Forelimb muscle (tissue), 1 donor: ENCODE data around the gene NPR2. TPM values are rescaled to one million over a fixed set of nuclear protein-coding genes. Genes with fewer than 3 reads are reported as not detected.

ENCODE experiments used
- DNase-seq: peaks from one replicate; pipeline ENCODE4 v3.0.0-alpha.2; 2013; ENCODE audit warnings: low read depth
- polyA plus RNA-seq: library from polyadenylated mRNA; unstranded; fragments of 120-200 nt; gene quantifications from one replicate; pipeline ENCODE4 v1.2.1, GENCODE V29; 2013; ENCODE audit not compliant: insufficient read length

Gene NPR2
- polyA plus RNA-seq, 1 donor, result 22.4 TPM

DNA sequence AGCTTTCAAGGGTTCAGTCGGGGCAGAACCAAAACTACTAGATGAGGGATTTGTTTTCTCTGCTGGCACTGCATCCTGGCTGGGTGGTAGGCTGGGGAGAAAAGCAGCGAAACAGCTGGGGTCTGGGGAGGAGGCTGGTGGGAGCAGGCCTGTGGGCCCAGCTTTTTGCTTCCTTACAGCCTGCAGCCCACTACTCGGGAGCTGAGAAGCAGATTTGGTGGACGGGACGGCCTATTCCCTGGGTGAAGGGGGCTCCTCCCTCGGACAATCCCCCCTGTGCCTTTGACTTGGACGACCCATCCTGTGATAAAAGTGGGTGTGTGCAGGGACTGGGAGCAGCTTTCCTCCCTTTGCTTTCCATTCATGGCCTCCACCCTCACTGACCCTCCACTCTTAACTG lies 9.1 kb downstream of the NPR2 start:
- DNase-seq, result no peak

DNA sequence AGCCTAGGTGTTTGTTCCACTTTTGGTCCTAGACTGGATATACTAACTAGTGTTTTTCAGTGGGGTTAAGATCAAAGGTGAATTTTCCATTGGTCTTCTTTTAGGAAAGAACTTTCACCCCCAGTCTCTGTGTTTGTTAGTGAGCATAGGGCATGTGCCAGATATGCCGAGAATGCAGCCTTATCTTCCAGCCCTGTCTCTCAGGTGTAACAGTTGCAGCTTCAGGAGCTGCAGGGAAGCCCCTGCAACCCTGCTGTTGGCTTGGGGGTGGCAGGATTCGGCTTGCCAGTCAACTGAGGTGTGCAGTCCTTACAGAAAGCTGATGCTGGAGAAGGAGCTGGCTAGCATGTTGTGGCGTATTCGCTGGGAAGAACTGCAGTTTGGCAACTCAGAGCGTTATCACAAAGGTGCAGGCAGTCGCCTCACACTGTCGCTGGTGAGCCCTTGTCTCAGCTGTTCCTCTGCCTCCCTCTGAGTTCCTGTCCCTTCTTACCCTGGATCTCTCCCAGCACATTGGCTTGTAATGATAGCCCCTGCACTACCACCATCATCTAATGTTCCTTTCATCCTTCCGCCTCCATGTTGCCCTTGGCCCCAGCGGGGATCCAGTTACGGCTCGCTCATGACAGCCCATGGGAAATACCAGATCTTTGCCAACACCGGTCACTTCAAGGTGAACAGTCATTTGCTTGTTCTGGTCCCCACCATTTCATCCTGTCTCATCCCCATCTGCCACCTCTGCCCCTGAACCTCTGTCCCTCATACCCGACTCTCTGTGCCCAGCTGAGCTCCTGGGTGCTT lies 10.1 kb downstream of the NPR2 start:
- no peak for DNase-seq

DNA sequence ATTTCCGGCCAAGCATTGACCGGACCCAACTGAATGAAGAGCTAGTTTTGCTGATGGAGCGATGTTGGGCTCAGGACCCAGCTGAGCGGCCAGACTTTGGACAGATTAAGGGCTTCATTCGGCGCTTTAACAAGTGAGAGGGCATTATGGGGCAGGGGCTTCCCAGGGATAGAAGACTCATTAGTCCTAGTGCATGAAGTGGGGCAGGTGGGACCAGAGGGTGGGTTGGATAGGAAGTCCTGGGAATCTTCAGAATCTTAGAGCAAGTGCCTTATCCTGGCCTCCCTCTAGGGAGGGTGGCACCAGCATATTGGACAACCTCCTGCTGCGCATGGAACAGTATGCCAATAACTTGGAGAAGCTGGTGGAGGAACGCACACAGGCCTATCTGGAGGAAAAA lies 14.7 kb downstream of the NPR2 start:
- DNase-seq, result no peak

DNA sequence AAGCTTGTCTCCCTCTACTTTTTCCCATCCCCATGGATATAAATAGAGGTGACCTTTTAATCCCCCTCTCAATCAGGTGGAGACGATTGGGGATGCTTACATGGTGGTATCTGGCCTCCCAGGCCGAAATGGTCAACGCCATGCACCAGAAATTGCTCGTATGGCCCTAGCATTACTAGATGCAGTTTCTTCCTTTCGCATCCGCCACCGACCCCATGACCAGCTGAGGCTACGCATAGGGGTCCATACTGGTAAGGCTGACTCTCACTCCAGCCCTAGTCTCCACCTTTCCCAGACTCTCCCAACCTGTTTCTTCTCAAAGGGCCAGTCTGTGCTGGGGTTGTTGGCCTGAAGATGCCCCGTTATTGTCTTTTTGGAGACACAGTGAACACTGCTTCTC lies 17.0 kb downstream of the NPR2 start:
- no peak for DNase-seq

DNA sequence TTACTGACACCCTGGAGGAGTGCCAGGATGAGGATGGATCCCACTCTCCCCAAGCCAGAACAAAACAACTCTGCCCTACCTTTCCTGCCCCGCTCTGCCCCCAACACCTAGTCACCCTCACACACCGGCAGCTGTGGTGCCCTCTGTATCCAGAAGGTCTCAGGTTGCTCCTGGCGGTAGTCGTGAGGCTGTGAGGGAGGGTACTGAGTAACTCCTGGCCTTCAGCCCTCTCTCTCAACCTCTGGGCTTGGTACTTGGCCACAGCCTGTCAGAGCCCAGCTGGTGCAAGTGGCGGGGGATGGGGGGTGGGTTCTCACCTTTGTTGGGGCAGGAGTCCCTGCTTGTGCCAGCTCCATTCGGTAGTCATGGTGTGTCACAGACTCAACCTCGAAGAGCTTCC lies 18.7 kb downstream of the NPR2 start:
- DNase-seq, result no peak

DNA sequence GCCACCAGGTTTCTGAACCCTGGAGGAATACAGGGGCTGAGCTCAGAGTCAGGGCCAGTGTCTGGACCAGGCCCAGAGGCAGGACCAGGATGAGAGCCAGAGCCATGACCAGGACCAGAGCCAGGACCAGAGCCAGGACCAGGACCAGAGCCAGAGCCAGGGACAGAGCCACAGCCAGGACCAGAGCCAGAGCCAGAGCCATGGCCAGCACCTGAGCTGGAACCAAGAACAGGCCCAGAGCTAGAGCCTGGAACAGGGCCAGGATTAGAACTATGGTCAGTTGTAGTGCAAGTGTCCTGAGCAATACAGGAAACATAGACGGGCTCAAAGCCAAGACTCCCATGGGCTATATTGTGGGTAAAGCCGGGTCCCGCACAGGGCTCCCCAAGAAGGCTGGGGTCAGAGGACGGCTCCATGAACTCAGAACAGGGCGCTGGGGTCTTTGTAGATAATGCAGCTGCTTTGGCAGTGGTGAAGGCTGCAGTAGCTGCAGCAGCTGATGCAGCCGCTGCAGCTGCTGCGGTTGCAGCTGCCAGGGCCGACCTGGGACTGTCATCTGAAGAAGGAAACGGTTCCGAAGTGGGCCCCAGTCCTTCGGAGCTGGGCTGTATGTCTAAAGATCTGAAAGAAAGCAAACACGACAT lies 20.1 kb downstream of the NPR2 start:
- no peak for DNase-seq

DNA sequence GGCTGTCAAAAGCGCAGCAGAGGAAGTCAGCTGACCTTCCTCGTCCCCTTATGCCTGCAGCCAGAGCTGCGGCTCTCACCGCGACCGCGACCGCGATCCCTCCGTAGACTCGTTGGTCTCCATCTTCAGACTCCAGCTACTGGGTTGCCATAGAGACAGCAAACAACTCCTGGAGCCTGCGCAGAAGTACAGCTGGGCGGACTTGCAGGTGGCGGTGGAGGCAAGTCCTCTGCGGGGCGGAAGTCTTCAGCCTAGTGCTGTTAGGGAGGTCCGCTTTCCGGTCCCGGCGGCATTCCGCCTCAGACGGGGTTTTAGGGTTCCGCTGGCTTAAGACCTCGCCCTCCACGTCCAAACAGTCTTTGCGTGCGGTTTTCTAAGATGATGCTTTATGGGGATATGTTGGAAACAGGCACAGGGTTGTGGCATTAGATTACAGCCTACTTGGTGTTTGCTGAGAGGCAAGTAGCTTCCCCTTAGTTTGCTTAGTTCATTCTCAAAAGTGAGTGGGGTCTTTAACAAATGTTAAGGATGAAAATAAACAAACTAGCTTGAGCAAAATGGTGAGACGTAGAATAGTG lies 20.7 kb downstream of the NPR2 start, which contains the start of gene SPAG8:
Gene SPAG8 (minus strand): TSS at position 238 of the 578 bp plus-strand sequence. CDS start 115 bp downstream, at position 123.
- peak; percentile 90 for DNase-seq

DNA sequence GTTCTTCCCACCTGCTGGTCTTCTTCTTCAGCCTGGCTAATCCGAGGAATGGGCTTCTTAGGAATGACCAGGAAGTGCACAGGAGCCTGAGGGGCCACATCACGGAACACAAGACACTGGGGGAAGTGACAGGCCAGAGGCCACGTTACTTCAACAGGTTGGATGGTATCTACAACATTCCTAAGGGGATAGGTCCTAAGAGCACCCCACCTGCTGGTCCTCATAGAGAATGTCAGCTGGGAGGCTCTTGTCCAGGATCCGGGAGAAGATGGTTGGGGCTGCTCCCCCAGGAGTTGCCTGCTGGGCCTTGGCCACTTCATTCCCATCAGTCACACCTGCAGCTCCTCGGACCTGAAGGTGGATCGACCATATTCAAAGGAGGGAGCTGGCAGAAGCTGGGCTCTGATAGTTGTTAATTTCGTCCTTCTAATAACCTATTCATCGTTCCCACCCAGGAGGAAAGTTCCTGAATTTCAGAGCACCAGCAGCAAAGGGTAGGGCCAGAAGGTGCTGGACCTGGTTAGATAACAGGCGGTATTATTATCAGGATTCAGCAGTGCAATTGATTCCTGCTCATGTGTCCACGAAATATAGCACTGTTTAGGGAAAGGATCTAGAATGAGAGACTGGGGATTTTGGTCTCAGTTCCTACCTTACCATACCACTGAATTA lies 22.2 kb downstream of the NPR2 start:
- no peak for DNase-seq

DNA sequence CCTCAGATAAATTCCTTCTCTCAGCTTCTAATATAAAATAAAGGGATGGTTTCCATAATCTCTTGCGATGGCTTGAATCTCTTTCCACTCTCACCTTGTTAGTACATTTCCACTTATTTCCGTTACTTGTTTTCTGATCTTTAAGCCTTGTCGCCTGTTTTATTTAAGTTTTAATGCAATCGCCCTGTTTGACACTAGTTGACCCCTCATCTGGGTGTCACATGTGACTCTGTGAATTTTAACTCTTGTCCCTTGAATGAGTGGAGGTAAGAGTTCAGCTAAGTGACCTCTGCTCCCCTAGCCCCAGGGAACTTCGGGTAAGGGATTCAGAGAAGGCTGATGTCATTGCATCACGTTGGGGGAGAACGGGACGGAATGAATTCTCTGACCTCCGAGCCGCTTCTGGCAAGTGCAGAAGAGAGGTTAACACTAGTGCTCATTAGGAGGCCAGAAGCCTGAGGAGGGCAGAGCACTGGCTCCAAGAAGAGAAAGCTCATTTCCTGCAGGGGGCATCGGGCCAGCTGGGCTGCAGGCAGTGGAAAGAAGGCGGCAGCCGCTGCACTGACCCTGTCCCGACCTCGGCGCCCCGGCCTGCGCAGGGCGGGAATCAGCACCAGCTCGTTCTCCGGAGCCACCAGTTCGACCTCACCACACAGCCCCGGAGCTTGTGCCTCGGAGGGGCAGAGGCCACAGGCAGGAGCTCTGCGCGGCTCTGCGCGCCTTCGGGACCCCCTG lies 22.9 kb downstream of the NPR2 start:
- no peak for DNase-seq

DNA sequence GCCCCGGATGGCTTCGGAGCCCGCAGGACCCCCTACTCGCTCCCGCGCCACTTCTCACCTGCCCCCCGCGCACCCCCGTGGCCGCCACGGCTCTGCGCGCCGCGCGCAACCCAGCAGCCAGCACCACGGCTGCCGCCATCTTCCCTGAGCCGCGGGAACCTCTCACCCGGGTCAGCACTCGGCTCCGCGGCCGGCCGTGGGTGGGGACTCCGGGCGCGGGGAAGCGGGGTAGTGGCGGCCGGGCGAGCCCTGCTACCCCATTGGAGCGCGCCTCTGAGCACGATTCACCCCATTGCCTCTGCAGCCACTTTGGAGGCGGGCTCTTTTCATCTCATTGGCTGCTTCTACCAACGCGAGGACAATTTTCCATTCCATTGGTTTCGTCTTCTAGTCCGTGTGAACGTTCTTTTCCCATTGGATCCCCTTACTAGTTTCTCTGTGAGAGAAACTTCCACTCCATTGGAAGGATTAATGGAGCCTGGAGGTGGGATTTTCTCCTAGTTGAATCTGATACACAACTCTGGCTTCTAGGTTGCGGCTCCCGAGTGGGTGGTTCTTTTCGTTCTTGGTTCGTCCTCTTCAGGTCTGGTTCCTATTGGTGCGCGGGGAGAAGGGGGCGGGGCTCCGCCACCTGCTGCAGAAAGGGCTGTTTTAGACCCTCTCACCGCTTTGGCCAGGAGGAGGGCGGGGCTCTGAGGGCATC lies 23.6 kb downstream of the NPR2 start, which contains the start of gene HINT2:
Gene HINT2 (minus strand): TSS at position 202 of the 703 bp plus-strand sequence. CDS start 63 bp downstream, at position 139.
- peak; percentile 100 for DNase-seq

DNA sequence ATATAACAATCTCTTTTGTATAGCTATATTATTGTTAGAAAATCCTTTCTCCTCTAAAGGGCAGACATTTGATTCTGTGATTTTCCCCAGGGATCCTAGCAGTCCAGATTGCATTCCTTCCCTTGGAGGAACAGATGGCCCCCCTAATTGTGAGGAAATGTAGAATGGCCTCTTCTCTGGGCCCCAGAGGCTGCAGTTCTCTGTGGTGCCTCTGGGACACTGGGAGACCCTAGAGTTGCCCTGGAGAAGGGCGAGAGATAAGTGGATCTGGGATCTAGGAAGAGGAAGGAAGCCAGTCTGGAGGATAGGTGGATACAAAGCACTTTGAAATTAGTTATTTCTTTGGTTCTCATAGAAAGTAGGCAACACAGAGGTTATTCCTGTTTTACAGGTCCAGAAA lies 25.3 kb downstream of the NPR2 start:
- DNase-seq, result no peak

DNA sequence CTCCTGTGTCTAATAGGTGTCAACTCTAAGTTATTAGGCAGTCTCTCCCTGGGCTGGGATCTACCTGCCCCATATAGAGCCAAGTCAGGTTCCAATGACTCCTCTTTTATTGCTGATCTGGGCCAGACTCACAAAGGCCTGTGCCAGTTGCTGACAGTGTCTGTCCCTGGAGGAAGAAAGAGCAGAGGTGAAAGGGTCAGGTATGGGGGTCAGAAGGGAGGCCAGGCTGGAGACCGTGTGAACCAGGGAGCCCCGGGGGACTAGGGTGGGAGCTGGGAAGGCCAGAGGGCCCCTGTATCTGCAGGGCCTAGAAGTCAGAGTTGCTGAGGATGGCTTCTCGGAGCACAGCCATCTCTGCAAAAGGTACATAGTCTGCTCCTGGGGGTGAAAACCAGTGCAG lies 26.9 kb downstream of the NPR2 start:
- DNase-seq, result no peak

DNA sequence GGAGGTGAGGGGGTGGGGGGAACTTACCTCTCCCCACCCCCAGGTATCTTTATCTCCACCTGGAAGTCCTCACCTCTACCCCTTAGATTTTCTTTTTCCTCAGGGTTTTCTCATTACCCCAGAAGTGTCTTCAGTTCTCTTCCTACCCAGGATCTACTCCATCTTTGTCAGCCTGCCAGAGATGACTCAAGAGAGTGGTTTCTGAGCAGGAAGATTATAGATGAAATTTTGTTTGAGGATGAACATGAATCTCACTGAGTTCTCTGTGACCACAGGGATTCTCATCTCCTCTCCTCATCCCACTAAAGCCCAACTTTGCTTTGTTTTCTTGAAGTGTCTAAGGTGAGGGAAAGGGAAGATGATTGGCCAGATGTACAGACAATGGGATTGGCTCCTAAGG lies 28.7 kb downstream of the NPR2 start:
- no peak for DNase-seq

DNA sequence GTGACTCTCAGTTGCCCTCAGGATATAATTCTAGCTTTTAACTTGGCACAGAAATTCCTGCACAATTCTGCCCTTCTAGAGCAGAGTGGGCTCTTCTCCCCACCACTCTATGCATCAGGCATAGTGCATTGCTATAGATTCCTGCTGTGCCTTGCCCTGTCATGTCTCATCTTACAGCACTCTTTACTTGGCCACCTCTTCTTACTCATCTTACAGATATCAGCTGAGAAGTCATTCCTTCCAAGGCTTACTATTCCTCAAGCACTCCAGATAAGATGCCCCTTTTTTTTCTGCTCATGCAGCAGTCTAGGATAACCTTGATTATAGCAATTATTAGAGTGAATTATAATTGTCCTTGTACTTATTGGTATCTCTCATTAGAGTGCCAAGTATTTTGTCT lies 31.5 kb downstream of the NPR2 start:
- no peak for DNase-seq

DNA sequence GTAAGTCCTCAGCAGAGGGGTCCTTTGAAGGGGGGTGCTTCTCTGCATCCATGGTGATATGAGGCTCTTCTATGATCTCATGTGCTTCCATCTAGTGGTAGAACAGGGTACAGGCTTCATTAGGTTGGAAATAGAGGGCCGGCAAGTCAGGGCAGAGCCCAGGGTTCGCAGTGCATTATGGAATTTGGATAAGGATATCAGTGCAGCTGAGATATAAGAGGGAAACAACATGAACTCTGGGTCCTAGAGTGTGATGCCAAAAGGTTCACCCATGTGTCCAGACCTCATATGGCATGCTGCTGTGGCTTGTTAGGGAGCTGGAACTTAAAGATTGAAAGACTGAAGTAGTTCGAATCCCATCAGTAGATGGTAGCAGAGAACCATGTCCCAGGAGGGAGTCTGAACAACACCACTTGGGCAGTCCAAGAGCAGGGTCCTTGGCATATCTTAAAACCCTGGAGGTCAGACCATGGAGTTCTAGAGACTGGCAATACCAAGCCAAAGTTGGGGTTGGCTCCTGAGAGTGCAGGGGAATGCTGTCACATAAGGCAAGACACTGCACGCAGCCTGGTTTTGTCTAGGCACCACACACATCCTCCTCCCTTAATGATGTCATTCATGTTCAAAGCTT lies 34.8 kb downstream of the NPR2 start:
- no peak for DNase-seq

DNA sequence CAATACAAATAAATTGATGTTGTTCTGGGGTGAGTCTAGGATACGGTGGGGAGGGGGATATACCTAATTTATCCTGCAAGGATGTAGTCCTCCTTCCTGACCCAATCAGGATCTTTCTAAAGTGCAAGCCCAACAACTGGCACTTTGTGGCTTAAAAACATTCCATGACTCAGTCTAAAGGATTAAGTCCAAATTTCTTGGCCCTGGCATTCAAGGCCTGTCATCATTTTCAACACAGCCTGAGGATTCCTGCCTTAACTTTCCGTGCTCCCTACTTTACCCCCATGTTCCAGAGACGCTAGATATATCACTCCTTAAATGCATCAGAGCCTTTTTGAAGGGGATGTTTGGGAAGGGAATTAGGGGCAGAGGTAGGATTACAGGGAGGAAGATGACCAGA lies 36.1 kb downstream of the NPR2 start:
- DNase-seq, result no peak

DNA sequence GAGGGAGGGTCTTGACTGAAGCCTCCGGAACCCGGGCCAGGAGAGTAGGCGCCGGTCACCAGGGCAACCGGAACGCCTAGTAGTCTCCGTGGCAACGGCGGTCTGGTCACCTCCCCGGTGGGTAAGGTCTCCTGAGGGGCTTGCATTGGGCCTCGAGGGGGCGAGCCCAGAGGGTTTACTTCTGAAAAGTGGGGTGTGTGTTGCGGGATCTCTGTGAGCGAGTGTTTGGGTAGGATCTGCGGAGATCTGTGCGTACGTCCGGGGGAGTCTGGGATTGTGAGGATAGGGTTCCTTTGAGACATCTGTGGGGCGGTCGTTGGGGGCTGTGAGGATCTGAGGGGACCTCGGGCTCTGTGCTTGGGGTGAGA lies 37.3 kb downstream of the NPR2 start, which contains the start of gene FAM221B:
Gene FAM221B (minus strand): TSS at position 17 of the 368 bp plus-strand sequence. CDS start 2,571 bp downstream, outside the sequence.
- no peak for DNase-seq

DNA sequence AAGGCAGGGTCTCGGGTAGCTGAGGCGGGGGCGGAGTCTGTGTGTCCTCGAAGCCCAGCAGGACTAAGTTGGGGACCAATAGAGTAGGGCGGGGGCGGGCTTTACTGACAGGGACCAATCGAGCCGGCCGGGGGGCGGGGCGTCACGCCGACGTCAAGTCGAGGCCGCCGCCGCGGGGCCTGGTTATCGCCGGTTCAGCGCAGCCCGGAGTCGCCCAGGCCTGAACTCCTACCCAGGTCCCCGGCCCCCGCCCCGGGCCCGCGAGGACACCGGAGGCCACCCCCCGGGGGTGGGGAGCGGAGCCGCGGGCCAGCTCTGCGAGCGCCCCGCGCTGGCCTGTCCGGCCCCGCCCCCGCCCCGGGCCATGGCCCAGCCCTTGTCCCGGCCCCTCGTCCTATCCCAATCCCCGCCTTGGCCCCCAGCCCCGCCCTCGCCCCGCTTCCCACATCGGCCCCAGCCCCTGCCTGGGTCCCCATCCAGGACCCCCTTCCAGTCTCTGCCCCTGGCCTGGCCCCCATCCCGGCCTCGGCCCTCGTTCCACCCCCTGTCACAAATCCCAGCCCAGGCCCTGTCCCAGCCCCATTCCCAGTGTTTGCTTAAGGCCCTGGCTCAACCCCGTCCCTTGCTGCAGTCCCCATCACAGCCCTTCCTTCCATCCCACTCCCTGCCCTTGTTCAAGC lies 37.8 kb downstream of the NPR2 start, which contains the start of gene TMEM8B:
Gene TMEM8B (plus strand): TSS at position 145 of the 680 bp plus-strand sequence. CDS start 220 bp downstream, at position 365.
- peak; percentile 81 for DNase-seq

DNA sequence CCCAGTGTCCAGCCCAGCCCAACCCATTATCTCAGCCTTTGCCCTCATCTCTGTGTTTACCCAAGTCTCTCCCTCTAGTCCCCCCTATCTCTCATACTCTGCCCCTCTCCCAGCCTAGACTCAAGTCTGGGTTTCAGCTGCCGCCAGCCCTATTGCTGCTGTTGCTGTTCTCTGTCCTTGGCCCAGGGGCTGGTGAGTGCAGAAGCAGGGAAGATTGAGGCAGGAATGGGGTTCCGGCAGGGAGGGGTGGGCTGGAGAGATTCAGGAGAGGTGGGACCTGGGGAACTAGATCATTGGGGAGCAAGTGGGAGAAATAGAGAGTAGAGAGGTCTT lies 38.3 kb downstream of the NPR2 start:
- DNase-seq, result no peak

DNA sequence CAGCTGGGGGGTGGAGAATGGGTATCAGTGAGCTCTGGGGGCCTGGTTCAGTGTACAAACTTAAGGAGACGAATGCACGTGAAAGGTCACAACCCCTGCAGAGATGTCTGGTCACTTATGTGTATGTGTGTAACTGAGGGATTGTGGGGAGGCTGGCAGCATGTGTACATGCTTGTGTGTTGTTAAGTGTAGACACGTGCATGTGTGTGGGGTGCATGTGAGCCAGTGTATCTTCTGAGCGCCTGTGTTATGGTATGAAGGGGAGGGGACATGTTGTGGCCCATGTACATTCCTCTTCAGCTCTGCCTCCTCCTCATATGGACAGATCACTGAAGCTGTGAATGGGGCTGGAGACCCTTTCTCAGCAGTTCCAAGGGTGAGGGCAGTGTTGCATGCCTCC lies 39.6 kb downstream of the NPR2 start:
- DNase-seq, result no peak
